Measurements from ENCODE around the gene BOK.

- TF ChIP-seq CTCF (IDR thresholded peaks at IDR 0.05) (no peak), POLR2A (IDR thresholded peaks at IDR 0.05) (no peak)
Measured at GRCh38 chr2:241598061-241598460, 39.5 kb downstream of the BOK start.

All from tibial nerve (tissue), 3 donors.